ENCODE data around the gene CCDC102A. TPM values are rescaled to one million over a fixed set of nuclear protein-coding genes. Genes with fewer than 3 reads are reported as not detected.

Gene CCDC102A
- total RNA-seq, 2 donors from 2014 or later, result 10.6 to 22.4 TPM

DNA sequence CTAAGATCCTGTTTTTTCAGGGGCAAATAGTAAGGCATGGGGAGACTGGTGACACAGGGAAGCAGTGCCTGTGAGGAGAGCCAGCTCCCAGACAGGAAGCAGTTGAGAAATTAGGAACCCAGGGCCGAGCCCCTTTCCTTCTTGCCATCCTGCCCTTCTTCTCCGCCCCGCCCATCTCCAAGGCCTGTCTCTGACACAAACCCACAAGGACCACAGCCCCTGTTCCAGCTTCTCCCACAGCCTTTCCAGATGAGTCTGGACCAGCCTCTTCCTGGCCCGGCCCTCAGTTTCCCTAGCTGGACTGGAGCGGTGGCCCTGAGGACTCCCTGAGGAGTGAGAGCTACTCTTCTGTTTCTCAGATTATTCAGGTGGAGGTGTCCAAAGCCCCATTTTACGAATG, 9.9 kb downstream of the CCDC102A start:
- intact Hi-C loops (cut with DNase I), result no loop called here
- WGBS, 2 donors, result 70 to 79% methylated on average over 6 of the region's 6 CpGs

DNA sequence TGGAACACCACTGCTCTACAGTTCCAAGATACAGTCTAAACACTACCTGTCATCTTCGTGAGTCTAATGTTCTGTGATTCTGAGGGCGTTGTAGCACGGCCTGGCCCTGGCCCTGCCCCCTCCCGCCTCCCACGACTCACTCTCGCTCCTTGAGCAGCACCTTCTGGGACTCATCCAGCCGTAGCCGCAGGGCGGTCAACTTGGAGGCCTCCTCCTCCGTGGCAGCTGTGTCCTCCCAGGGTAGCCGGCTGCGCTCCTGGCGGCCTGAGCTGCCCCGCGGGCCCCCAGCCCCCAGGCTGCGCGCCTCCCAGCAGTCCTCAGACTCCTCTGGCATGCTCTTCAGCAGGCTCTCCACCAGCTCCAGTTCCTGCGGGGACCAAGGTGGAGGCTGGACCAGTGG, 10.6 kb downstream of the CCDC102A start:
- TF ChIP-seq CTCF (IDR thresholded peaks at IDR 0.05) (no peak), POLR2A (IDR thresholded peaks at IDR 0.05) (no peak)
- Histone ChIP-seq H3K9me3 (no peaks in the 10 kb centered on the region), H3K27me3 (no peaks in the 10 kb centered on the region), H3K4me3 (no peak overlapping the region), H3K36me3 (replicated peaks in 1 of 2; ENCODE audit: insufficient read depth in 1 of 2, low read depth in 2 of 2) (no peaks in the 10 kb centered on the region), H3K4me1 (no peaks in the 10 kb centered on the region), H3K27ac (no peak overlapping the region)
- intact Hi-C loops (cut with DNase I), result no loop called here
- DNase-seq (no peak), ATAC-seq (no peak)
- 87 to 90% methylated on average over 17 to 18 of the region's 18 CpGs for WGBS, 2 donors

More for the DNA sequence above, 9.9 kb downstream of the CCDC102A start:
- DNase-seq (no peak), ATAC-seq (no peak)
- Histone ChIP-seq H3K9me3 (no peaks in the 10 kb centered on the region), H3K27me3 (no peaks in the 10 kb centered on the region), H3K27ac (no peak overlapping the region), H3K4me3 (no peak overlapping the region), H3K4me1 (no peaks in the 10 kb centered on the region), H3K36me3 (replicated peaks in 1 of 2; ENCODE audit: insufficient read depth in 1 of 2, low read depth in 2 of 2) (no peaks in the 10 kb centered on the region)
- no peak for TF ChIP-seq CTCF (IDR thresholded peaks at IDR 0.05)
- no peak for TF ChIP-seq POLR2A (IDR thresholded peaks at IDR 0.05)

DNA sequence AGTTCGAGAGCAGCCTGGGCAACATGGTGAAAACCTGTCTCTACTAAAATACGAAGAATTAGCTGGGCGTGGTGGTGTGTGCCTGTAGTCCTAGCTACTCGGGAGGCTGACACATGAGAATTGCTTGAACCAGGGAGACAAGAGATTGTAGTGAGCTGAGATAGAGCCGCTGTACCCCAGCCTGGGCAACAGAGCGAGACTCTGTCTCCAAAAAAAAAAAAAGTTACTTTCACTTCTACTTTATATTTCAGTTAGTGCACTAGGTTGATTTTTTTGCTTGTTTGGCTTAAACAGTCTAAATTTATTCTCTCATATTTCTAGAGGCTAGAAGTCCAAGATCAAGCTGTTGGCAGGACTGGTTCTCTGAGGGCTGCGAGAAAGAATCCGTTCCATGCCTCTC, 13.4 kb downstream of the CCDC102A start:
- Histone ChIP-seq H3K9me3 (no peaks in the 10 kb centered on the region), H3K27ac (no peak overlapping the region), H3K4me3 (no peak overlapping the region), H3K36me3 (replicated peaks in 1 of 2; ENCODE audit: insufficient read depth in 1 of 2, low read depth in 2 of 2) (no peaks in the 10 kb centered on the region), H3K4me1 (no peaks in the 10 kb centered on the region), H3K27me3 (no peaks in the 10 kb centered on the region)
- ATAC-seq, result no peak
- intact Hi-C loops (cut with DNase I), result loop anchor here (5.0 kb wide), 1 partner anchor 221 kb away; no protein-coding TSS in a partner anchor
- WGBS, 2 donors, result 82 to 87% methylated on average over 8 of the region's 8 CpGs
- DNase-seq, result no peak
- no peak for TF ChIP-seq POLR2A (IDR thresholded peaks at IDR 0.05)
- TF ChIP-seq CTCF (IDR thresholded peaks at IDR 0.05), result no peak

GRCh38 chr16:57519796-57520360, 16.5 kb downstream of the CCDC102A start:
- Histone ChIP-seq H3K27me3 (no peaks in the 10 kb centered on the region), H3K27ac (no peak overlapping the region), H3K9me3 (no peaks in the 10 kb centered on the region), H3K4me3 (no peak overlapping the region), H3K4me1 (no peaks in the 10 kb centered on the region), H3K36me3 (replicated peaks in 1 of 2; ENCODE audit: insufficient read depth in 1 of 2, low read depth in 2 of 2) (no peaks in the 10 kb centered on the region)
- 30 to 53% methylated on average over 6 to 10 of the region's 10 CpGs for WGBS, 2 donors
- TF ChIP-seq CTCF (IDR thresholded peaks at IDR 0.05), result peak; percentile 87 to 93 (median 91)
- no peak for TF ChIP-seq POLR2A (IDR thresholded peaks at IDR 0.05)
- intact Hi-C loops (cut with DNase I), result loop anchor here (5.0 kb wide), 2 partner anchors 103 to 218 kb away; no protein-coding TSS in a partner anchor
- ATAC-seq (peak; percentile 80), DNase-seq (peak; percentile 77 to 84 (median 80))

DNA sequence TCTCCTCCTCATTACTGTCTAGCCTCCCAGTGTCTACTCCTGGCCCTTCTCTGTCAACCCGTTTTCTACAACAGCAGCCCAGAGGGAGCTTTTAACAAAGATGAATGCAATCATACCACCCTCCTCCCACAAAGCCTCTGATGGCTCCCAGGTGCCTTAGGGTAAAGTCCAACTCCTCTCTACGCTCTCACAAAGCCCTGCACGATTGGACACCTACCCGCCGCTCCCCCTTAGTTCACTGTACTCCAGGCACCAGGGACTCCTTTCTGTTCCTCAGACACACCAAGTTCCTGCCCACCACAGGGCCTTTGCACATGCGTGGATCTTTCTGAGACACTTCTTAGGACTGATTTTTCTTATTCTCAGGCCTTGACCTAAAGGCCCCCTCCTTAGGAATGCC, 17.4 kb downstream of the CCDC102A start:
- TF ChIP-seq POLR2A (IDR thresholded peaks at IDR 0.05) (no peak), CTCF (IDR thresholded peaks at IDR 0.05) (no peak)
- WGBS, 2 donors, result 71 to 82% methylated on average over 6 of the region's 6 CpGs
- Histone ChIP-seq H3K9me3 (no peaks in the 10 kb centered on the region), H3K36me3 (replicated peaks in 1 of 2; ENCODE audit: insufficient read depth in 1 of 2, low read depth in 2 of 2) (no peaks in the 10 kb centered on the region), H3K27me3 (no peaks in the 10 kb centered on the region), H3K4me3 (no peak overlapping the region), H3K27ac (no peak overlapping the region), H3K4me1 (no peaks in the 10 kb centered on the region)
- ATAC-seq, result no peak
- DNase-seq, result no peak
- intact Hi-C loops (cut with DNase I), result loop anchor here (5.0 kb wide), 1 partner anchor 102 kb away; no protein-coding TSS in a partner anchor

Measured in body of pancreas (tissue), 4 donors.